SK-N-MC (cell line): ENCODE measurements around the gene LIPN.
"Not testable (repeated sequence)": the region's sequence is repeated elsewhere in the genome, so short reads cannot be mapped to it uniquely, and the experiment has no call there.

Experiments used
- DNase-seq: peaks from one replicate; pipeline ENCODE4 v3.0.0-alpha.2; 2011; ENCODE audit warnings: low read depth, low spot score
- H3K27ac ChIP-seq: fragments of 200-600 bp; sonication (generic); 2 replicates; pipeline ENCODE4 v1.5.1; 2016; ENCODE audit warnings: mixed run types
- H3K36me3 ChIP-seq: fragments of 200-600 bp; sonication (generic); 2 replicates; pipeline ENCODE4 v1.6.1; 2017; ENCODE audit warnings: antibody characterized with exemption, low read length, mixed read lengths; ENCODE audit not compliant: insufficient read depth
- H3K4me3 ChIP-seq: fragments of 200-600 bp; sonication (generic); 2 replicates; pipeline ENCODE4 v1.5.1; 2016
- H3K9ac ChIP-seq: fragments of 200-600 bp; sonication (generic); 2 replicates; pipeline ENCODE4 v1.8.0; 2017; ENCODE audit warnings: mixed run types, mixed read lengths; ENCODE audit not compliant: insufficient read length
- H3K9me3 ChIP-seq: fragments of 200-600 bp; sonication (generic); 2 replicates; pipeline ENCODE4 v1.6.1; 2017; ENCODE audit warnings: low read depth, mild to moderate bottlenecking, antibody characterized with exemption, low read length, moderate library complexity, mixed read lengths
- EZH2 ChIP-seq: fragments of 200-600 bp; sonication (generic); IDR thresholded peaks from one replicate; pipeline ENCODE4 v1.6.1; 2017; ENCODE audit warnings: antibody characterized with exemption
- FOXP2 ChIP-seq: optimal IDR thresholded peaks from 2 replicates; pipeline ENCODE3; 2011; ENCODE audit warnings: mild to moderate bottlenecking, moderate library complexity; ENCODE audit not compliant: insufficient read depth; ENCODE audit errors: extremely low read length, control extremely low read depth
- POLR2AphosphoS5 ChIP-seq: IDR thresholded peaks from 2 replicates; pipeline ENCODE4 v1.6.1; 2012; ENCODE audit warnings: mild to moderate bottlenecking, low read depth, low read length, borderline replicate concordance

The LIPN gene

GRCh38 chr10:88759366-88760101 lies at the start of gene LIPN:
Gene LIPN (plus strand): TSS chr10:88760020. CDS start chr10:88761406, 1,386 bp downstream.
- Histone ChIP-seq H3K36me3 (no peaks in the 10 kb centered on the region), H3K4me3 (no peak within 1 kb of the TSS), H3K9me3 (no peaks in the 10 kb centered on the region), H3K27ac (no peak within 1 kb of the TSS), H3K9ac (no peak within 1 kb of the TSS)
- TF ChIP-seq EZH2 (no peak), POLR2AphosphoS5 (no peak), FOXP2 (no peak)
- DNase-seq: no peak

GRCh38 chr10:88715517-88715916 lies 44.3 kb upstream of the LIPN start:
- no peak for DNase-seq
- Histone ChIP-seq H3K36me3 (no peaks in the 10 kb centered on the region), H3K4me3 (no peak overlapping the region)

GRCh38 chr10:88721392-88721791 lies 38.4 kb upstream of the LIPN start:
- H3K36me3 ChIP-seq: no peaks in the 10 kb centered on the region
- H3K4me3 ChIP-seq: no peak overlapping the region
- TF ChIP-seq EZH2 (no peak), POLR2AphosphoS5 (no peak), FOXP2 (no peak)
- H3K27ac ChIP-seq: no peak overlapping the region
- H3K9me3 ChIP-seq: no peaks in the 10 kb centered on the region
- no peak overlapping the region for H3K9ac ChIP-seq
- no peak for DNase-seq

More at GRCh38 chr10:88715517-88715916, 44.3 kb upstream of the LIPN start:
- H3K9ac ChIP-seq: no peak overlapping the region
- no peak for TF ChIP-seq POLR2AphosphoS5
- H3K9me3 ChIP-seq: no peaks in the 10 kb centered on the region
- H3K27ac ChIP-seq: no peak overlapping the region

- H3K36me3 ChIP-seq: no peaks in the 10 kb centered on the region
- no peak overlapping the region for H3K27ac ChIP-seq
- H3K4me3 ChIP-seq: no peak overlapping the region
- TF ChIP-seq POLR2AphosphoS5 (no peak), EZH2 (no peak), FOXP2 (no peak)
- H3K9ac ChIP-seq: no peak overlapping the region
- H3K9me3 ChIP-seq: no peaks in the 10 kb centered on the region
- no peak for DNase-seq
Measured at GRCh38 chr10:88725798-88726197, 34.0 kb upstream of the LIPN start.

- H3K9me3 ChIP-seq: no peaks in the 10 kb centered on the region
- DNase-seq: no peak
- TF ChIP-seq EZH2 (no peak), POLR2AphosphoS5 (no peak), FOXP2 (no peak)
Measured at GRCh38 chr10:88728107-88728763, 31.6 kb upstream of the LIPN start.

GRCh38 chr10:88730864-88731263 lies 29.0 kb upstream of the LIPN start:
- H3K36me3 ChIP-seq: no peaks in the 10 kb centered on the region
- no peak for DNase-seq
- no peaks in the 10 kb centered on the region for H3K9me3 ChIP-seq
- no peak overlapping the region for H3K27ac ChIP-seq
- TF ChIP-seq POLR2AphosphoS5 (no peak), EZH2 (no peak), FOXP2 (no peak)
- no peak overlapping the region for H3K4me3 ChIP-seq
- no peak overlapping the region for H3K9ac ChIP-seq

More at GRCh38 chr10:88728107-88728763, 31.6 kb upstream of the LIPN start:
- Histone ChIP-seq H3K9ac (no peak overlapping the region), H3K36me3 (no peaks in the 10 kb centered on the region), H3K4me3 (no peak overlapping the region), H3K27ac (no peak overlapping the region)

GRCh38 chr10:88731296-88731695 lies 28.5 kb upstream of the LIPN start:
- Histone ChIP-seq H3K9ac (no peak overlapping the region), H3K9me3 (no peaks in the 10 kb centered on the region), H3K27ac (no peak overlapping the region), H3K4me3 (no peak overlapping the region), H3K36me3 (no peaks in the 10 kb centered on the region)
- peak; percentile 6 for DNase-seq
- no peak for TF ChIP-seq FOXP2
- TF ChIP-seq EZH2: no peak
- no peak for TF ChIP-seq POLR2AphosphoS5

GRCh38 chr10:88733215-88733614 lies 26.6 kb upstream of the LIPN start:
- H3K9ac ChIP-seq: no peak overlapping the region
- no peak for TF ChIP-seq POLR2AphosphoS5
- no peak for TF ChIP-seq FOXP2
- TF ChIP-seq EZH2: no peak
- no peak overlapping the region for H3K4me3 ChIP-seq
- no peak overlapping the region for H3K27ac ChIP-seq
- H3K36me3 ChIP-seq: no peaks in the 10 kb centered on the region
- no peak for DNase-seq
- no peaks in the 10 kb centered on the region for H3K9me3 ChIP-seq

GRCh38 chr10:88735661-88736060 lies 24.2 kb upstream of the LIPN start:
- TF ChIP-seq POLR2AphosphoS5 (no peak), EZH2 (no peak), FOXP2 (no peak)
- H3K36me3 ChIP-seq: no peaks in the 10 kb centered on the region
- no peak for DNase-seq
- no peak overlapping the region for H3K27ac ChIP-seq
- no peaks in the 10 kb centered on the region for H3K9me3 ChIP-seq
- no peak overlapping the region for H3K4me3 ChIP-seq
- no peak overlapping the region for H3K9ac ChIP-seq

GRCh38 chr10:88741921-88742320 lies 17.9 kb upstream of the LIPN start:
- H3K27ac ChIP-seq, H3K9me3 ChIP-seq, H3K36me3 ChIP-seq, DNase-seq, H3K9ac ChIP-seq, H3K4me3 ChIP-seq: not testable (repeated sequence)
